ENCODE results near the gene DNAJC1.
"Not testable (repeated sequence)": the region's sequence is repeated elsewhere in the genome, so short reads cannot be mapped to it uniquely, and the experiment has no call there.

Gene DNAJC1

GRCh38 chr10:21721000-21721665, 282.4 kb downstream of the DNAJC1 start:
- no peak for DNase-seq

- no peak for DNase-seq
These were observed 283.4 kb downstream of the DNAJC1 start for GRCh38 chr10:21720090-21720489.

- DNase-seq, result no peak
These were observed 284.0 kb downstream of the DNAJC1 start for GRCh38 chr10:21719502-21719901.

- not testable (repeated sequence) for DNase-seq
These were observed 286.0 kb downstream of the DNAJC1 start for GRCh38 chr10:21717437-21718054.

- DNase-seq, result no peak
These were observed 287.9 kb downstream of the DNAJC1 start for GRCh38 chr10:21715531-21716195.

GRCh38 chr10:21712975-21713374, 290.6 kb downstream of the DNAJC1 start:
- DNase-seq, result no peak

- no peak for DNase-seq
These were observed 296.0 kb downstream of the DNAJC1 start for GRCh38 chr10:21707498-21707897.
